IMR-90 (cell line): ENCODE measurements around the gene DACT2. TPM values are rescaled to one million over a fixed set of nuclear protein-coding genes. Genes with fewer than 3 reads are reported as not detected.

Experiments
- ATAC-seq: fragments of 200-7000 bp; cut with Tn5 transposase; 2 replicates; pipeline ENCODE4 v1.9.1; 2020; ENCODE audit warnings: low read depth, mild to moderate bottlenecking, moderate library complexity
- BruUV-seq: library from RNA; stranded (reverse); fragments of 400-500 nt; replicated peaks from 2 replicates; lab custom pipeline; 2021; lab: Mats Ljungman, UMichigan
- CTCF ChIA-PET: fragments of 300-600 bp; formaldehyde crosslinking; extraction: SDS; loops from one replicate; lab custom pipeline; 2021; ENCODE audit warnings: antibody characterized with exemption; lab: Yijun Ruan, JAX
- POLR2A ChIA-PET: fragments of 300-600 bp; sonication (Branson Sonifier 250); formaldehyde crosslinking; loops from one replicate; lab custom pipeline; 2022; ENCODE audit warnings: antibody characterized with exemption; ENCODE audit not compliant: unreplicated experiment; lab: Charles Lee
- DNase-seq: peaks from one replicate; pipeline ENCODE4 v3.0.0; 2013
- H2AFZ ChIP-seq: replicated peaks from 2 replicates; pipeline ENCODE3; 2013; ENCODE audit warnings: low read length, mild to moderate bottlenecking; ENCODE audit not compliant: poor library complexity
- H2AK5ac ChIP-seq: 2 replicates; pipeline ENCODE4 v1.6.1; 2013; ENCODE audit warnings: low read depth, low read length, inconsistent platforms
- H2AK9ac ChIP-seq: replicated peaks from 2 replicates; pipeline ENCODE3; 2013; ENCODE audit warnings: mild to moderate bottlenecking, low read depth, low read length, moderate library complexity; ENCODE audit not compliant: poor library complexity
- H2BK120ac ChIP-seq: 2 replicates; pipeline ENCODE4 v1.6.1; 2013; ENCODE audit warnings: low read depth, low read length, inconsistent platforms
- H2BK15ac ChIP-seq: 3 replicates; pipeline ENCODE4 v1.6.1; 2013; ENCODE audit warnings: low read depth, low read length, inconsistent platforms
- H2BK20ac ChIP-seq: 2 replicates; pipeline ENCODE4 v1.6.1; 2013; ENCODE audit warnings: low read depth, mild to moderate bottlenecking, inconsistent platforms, low read length, moderate library complexity
- H2BK5ac ChIP-seq: 2 replicates; pipeline ENCODE4 v1.6.1; 2013; ENCODE audit warnings: mild to moderate bottlenecking, low read depth, low read length, inconsistent platforms; ENCODE audit not compliant: poor library complexity, severe bottlenecking
- H3K14ac ChIP-seq: replicated peaks from 2 replicates; pipeline ENCODE4 v1.6.1; 2013; ENCODE audit warnings: low read depth, low read length, inconsistent platforms
- H3K18ac ChIP-seq: 2 replicates; pipeline ENCODE4 v1.6.1; 2013; ENCODE audit warnings: low read depth, low read length, control low read depth
- H3K23ac ChIP-seq: 2 replicates; pipeline ENCODE4 v1.6.1; 2013; ENCODE audit warnings: low read depth, low read length, inconsistent platforms
- H3K27ac ChIP-seq: 2 replicates; pipeline ENCODE4 v1.5.1; 2013; ENCODE audit warnings: mild to moderate bottlenecking, control low read depth, low read length; ENCODE audit not compliant: insufficient read depth
- H3K27me3 ChIP-seq: 2 replicates; pipeline ENCODE4 v1.6.1; 2013; ENCODE audit warnings: low read length; ENCODE audit not compliant: control insufficient read depth, insufficient read depth
- H3K36me3 ChIP-seq: 2 replicates; pipeline ENCODE4 v1.6.1; 2013; ENCODE audit warnings: low read length, mixed read lengths; ENCODE audit not compliant: control insufficient read depth, insufficient read depth
- H3K4ac ChIP-seq: 2 replicates; pipeline ENCODE4 v1.6.1; 2013; ENCODE audit warnings: low read depth, low read length, inconsistent platforms
- H3K4me1 ChIP-seq: 2 replicates; pipeline ENCODE4 v1.6.1; 2013; ENCODE audit warnings: low read length, mixed read lengths; ENCODE audit not compliant: control insufficient read depth, insufficient read depth
- H3K4me2 ChIP-seq: 2 replicates; pipeline ENCODE4 v1.6.1; 2013; ENCODE audit warnings: low read depth, mild to moderate bottlenecking, control low read depth, low read length, moderate library complexity
- H3K4me3 ChIP-seq: 2 replicates; pipeline ENCODE4 v1.5.1; 2013; ENCODE audit warnings: low read depth, mild to moderate bottlenecking, control low read depth, low read length, moderate library complexity; ENCODE audit not compliant: insufficient read depth
- H3K56ac ChIP-seq: 2 replicates; pipeline ENCODE4 v1.6.1; 2013; ENCODE audit warnings: low read length, inconsistent platforms; ENCODE audit not compliant: insufficient read depth; ENCODE audit errors: extremely low read depth
- H3K79me1 ChIP-seq, 2 experiments: 2 replicates each; pipeline ENCODE4 v1.6.1; 2013; ENCODE audit warnings: low read length in 2 of 2, inconsistent platforms in 1 of 2, low read depth in 1 of 2
- H3K9ac ChIP-seq: 2 replicates; pipeline ENCODE4 v1.6.1; 2013; ENCODE audit warnings: low read depth, low read length, control low read depth
- H3K9me1 ChIP-seq: 2 replicates; pipeline ENCODE4 v1.6.1; 2013; ENCODE audit warnings: low read length, inconsistent platforms; ENCODE audit not compliant: insufficient read depth
- H3K9me3 ChIP-seq: 2 replicates; pipeline ENCODE4 v1.6.1; 2013; ENCODE audit warnings: low read length; ENCODE audit not compliant: control insufficient read depth, insufficient read depth
- H4K20me1 ChIP-seq: 2 replicates; pipeline ENCODE4 v1.6.1; 2013; ENCODE audit warnings: low read length, inconsistent platforms; ENCODE audit not compliant: insufficient read depth
- H4K5ac ChIP-seq: 2 replicates; pipeline ENCODE4 v1.6.1; 2013; ENCODE audit warnings: mild to moderate bottlenecking, low read depth, low read length, control low read depth
- H4K8ac ChIP-seq, 2 experiments: 2 replicates each; pipeline ENCODE4 v1.6.1; 2013; ENCODE audit warnings: low read depth in 2 of 2, low read length in 2 of 2, control low read depth in 1 of 2, inconsistent platforms in 1 of 2
- H4K91ac ChIP-seq: 2 replicates; pipeline ENCODE4 v1.6.1; 2013; ENCODE audit warnings: low read depth, low read length, inconsistent platforms; ENCODE audit not compliant: insufficient read depth
- CEBPB ChIP-seq: IDR thresholded peaks from 2 replicates; pipeline ENCODE4 v1.6.1; 2012; ENCODE audit warnings: low read depth, low read length, improper control_type of control experiment
- CHD1 ChIP-seq: IDR thresholded peaks from 2 replicates; pipeline ENCODE4 v1.6.1; 2012; ENCODE audit warnings: low read depth, low read length, improper control_type of control experiment
- MAFK ChIP-seq: IDR thresholded peaks from 2 replicates; pipeline ENCODE4 v1.6.1; 2012; ENCODE audit warnings: low read depth, low read length, improper control_type of control experiment
- MXI1 ChIP-seq: IDR thresholded peaks from 2 replicates; pipeline ENCODE4 v1.6.1; 2012; ENCODE audit warnings: low read depth, mild to moderate bottlenecking, low read length, moderate library complexity, borderline replicate concordance
- NFE2L2 ChIP-seq: fragments of 150-350 bp; IDR thresholded peaks from 2 replicates; pipeline ENCODE4 v1.6.1; 2016; ENCODE audit warnings: low read depth, mild to moderate bottlenecking, low read length
- RFX5 ChIP-seq: IDR thresholded peaks from 2 replicates; pipeline ENCODE4 v1.8.0; 2012; ENCODE audit warnings: low read depth, mild to moderate bottlenecking, low read length, moderate library complexity
- SMC3 ChIP-seq: fragments of 150-350 bp; IDR thresholded peaks from 2 replicates; pipeline ENCODE4 v1.6.1; 2016; ENCODE audit warnings: low read depth, mild to moderate bottlenecking, antibody characterized with exemption, low read length, moderate library complexity
- WGBS, 2 experiments: methylation state at CpG; one replicate each; pipeline versions ENCODE4 v1.1.5 to v1.1.7; 2013; ENCODE audit warnings: missing lambda C conversion rate in 2 of 2; ENCODE audit not compliant: insufficient read length in 1 of 2; ENCODE audit errors: extremely low coverage in 2 of 2; 5-methylcytosine and 5-hydroxymethylcytosine counted together
- dilution Hi-C: fragments of 300-500 bp; cut with HindIII; formaldehyde crosslinking; loops from one replicate; pipeline ENCODE4 v1.14.3; 2018; ENCODE audit warnings: low sequenced_read_pairs; ENCODE audit not compliant: unreplicated experiment
- in situ Hi-C: fragments of 300-500 bp; cut with MboI; formaldehyde crosslinking; loops from 3 replicates; pipeline ENCODE4 v1.14.3; 2019; ENCODE audit warnings: low sequenced_read_pairs, inconsistent platforms, mixed read lengths
- intact Hi-C: fragments of 100-400 bp; cut with micrococcal nuclease; formaldehyde crosslinking; loops from 2 replicates; pipeline ENCODE4 v1.10.0; 2022
- polyA plus RNA-seq, 3 experiments: library from polyadenylated mRNA; depleted of rRNA; stranded (reverse); fragments of >200 nt; gene quantifications; 2 replicates each; pipeline ENCODE4 v1.2.3, GENCODE V29; 2012; ENCODE audit warnings: low replicate concordance in 1 of 3
- total RNA-seq: library from RNA; depleted of rRNA; stranded (reverse); fragments of >200 nt; gene quantifications from 2 replicates; pipeline ENCODE4 v1.2.3, GENCODE V29; 2012
- TF ChIP-seq, protein P1 (sequence below): fragments of 150-350 bp; IDR thresholded peaks from 2 replicates; pipeline ENCODE4 v1.6.1; 2017; ENCODE audit warnings: mild to moderate bottlenecking, antibody characterized with exemption, low read length, low read depth
- TF ChIP-seq, protein P2 (sequence below): fragments of 150-350 bp; IDR thresholded peaks from 2 replicates; pipeline ENCODE4 v1.6.1; 2016; ENCODE audit warnings: low read depth, mild to moderate bottlenecking, low read length, moderate library complexity, borderline replicate concordance
- TF ChIP-seq, protein P3 (sequence below): conservative IDR thresholded peaks from 2 replicates; pipeline ENCODE4 v1.5.1; 2012; ENCODE audit warnings: mild to moderate bottlenecking, low read depth, low read length, improper control_type of control experiment

DACT2 gene
- total and polyA plus RNA-seq, 2 of the 4 experiments (the other 2 are of a cell fraction) = not detected

DNA sequence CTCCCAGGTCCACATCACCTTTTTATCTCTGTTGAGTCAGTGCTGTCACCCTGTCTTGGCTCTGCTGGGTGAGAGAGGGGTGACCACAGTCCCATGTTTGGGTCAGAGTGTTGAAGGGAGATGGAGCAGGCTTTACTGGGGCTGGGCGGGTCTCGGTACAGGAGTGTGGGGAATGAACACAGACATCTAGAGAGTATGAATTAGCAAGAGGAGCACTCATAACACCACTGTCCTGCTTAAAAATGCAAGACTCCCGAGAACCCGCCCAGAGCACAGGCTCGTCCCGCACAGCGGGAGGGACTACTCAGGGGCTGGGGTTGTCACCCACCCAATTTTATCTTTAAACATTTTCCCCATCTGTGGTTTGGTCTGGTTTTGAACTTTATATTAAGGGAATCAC is 27.5 kb upstream of the DACT2 start:
- Histone ChIP-seq H3K27me3 (no peaks in the 10 kb centered on the region), H3K18ac (no peak overlapping the region), H3K79me1 (no peaks in the 10 kb centered on the region), H2BK5ac (no peak overlapping the region), H3K14ac (no peak overlapping the region), H3K36me3 (no peaks in the 10 kb centered on the region), H2AFZ (no peak overlapping the region), H3K27ac (no peak overlapping the region), H3K9me3 (peaks cover 47% of the 10 kb centered on the region), H2AK9ac (no peak overlapping the region), H3K9me1 (no peaks in the 10 kb centered on the region), H4K5ac (no peak overlapping the region), H4K8ac (no peak overlapping the region), H3K4me1 (no peaks in the 10 kb centered on the region), H4K91ac (no peak overlapping the region), H2BK15ac (no peak overlapping the region), H3K4me2 (no peak overlapping the region), H3K4me3 (no peak overlapping the region), H2BK20ac (no peak overlapping the region), H3K56ac (no peak overlapping the region), H4K20me1 (no peaks in the 10 kb centered on the region), H3K23ac (no peak overlapping the region), H3K4ac (no peak overlapping the region), H2BK120ac (no peak overlapping the region), H2AK5ac (no peak overlapping the region), H3K9ac (no peak overlapping the region)
- TF ChIP-seq, protein P1, sequence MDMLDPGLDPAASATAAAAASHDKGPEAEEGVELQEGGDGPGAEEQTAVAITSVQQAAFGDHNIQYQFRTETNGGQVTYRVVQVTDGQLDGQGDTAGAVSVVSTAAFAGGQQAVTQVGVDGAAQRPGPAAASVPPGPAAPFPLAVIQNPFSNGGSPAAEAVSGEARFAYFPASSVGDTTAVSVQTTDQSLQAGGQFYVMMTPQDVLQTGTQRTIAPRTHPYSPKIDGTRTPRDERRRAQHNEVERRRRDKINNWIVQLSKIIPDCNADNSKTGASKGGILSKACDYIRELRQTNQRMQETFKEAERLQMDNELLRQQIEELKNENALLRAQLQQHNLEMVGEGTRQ = no peak
- no peak for TF ChIP-seq NFE2L2
- no peak for TF ChIP-seq CEBPB
- no peak for TF ChIP-seq RFX5
- TF ChIP-seq SMC3 = no peak
- TF ChIP-seq, protein P2, sequence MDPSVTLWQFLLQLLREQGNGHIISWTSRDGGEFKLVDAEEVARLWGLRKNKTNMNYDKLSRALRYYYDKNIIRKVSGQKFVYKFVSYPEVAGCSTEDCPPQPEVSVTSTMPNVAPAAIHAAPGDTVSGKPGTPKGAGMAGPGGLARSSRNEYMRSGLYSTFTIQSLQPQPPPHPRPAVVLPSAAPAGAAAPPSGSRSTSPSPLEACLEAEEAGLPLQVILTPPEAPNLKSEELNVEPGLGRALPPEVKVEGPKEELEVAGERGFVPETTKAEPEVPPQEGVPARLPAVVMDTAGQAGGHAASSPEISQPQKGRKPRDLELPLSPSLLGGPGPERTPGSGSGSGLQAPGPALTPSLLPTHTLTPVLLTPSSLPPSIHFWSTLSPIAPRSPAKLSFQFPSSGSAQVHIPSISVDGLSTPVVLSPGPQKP = no peak
- TF ChIP-seq, protein P3, sequence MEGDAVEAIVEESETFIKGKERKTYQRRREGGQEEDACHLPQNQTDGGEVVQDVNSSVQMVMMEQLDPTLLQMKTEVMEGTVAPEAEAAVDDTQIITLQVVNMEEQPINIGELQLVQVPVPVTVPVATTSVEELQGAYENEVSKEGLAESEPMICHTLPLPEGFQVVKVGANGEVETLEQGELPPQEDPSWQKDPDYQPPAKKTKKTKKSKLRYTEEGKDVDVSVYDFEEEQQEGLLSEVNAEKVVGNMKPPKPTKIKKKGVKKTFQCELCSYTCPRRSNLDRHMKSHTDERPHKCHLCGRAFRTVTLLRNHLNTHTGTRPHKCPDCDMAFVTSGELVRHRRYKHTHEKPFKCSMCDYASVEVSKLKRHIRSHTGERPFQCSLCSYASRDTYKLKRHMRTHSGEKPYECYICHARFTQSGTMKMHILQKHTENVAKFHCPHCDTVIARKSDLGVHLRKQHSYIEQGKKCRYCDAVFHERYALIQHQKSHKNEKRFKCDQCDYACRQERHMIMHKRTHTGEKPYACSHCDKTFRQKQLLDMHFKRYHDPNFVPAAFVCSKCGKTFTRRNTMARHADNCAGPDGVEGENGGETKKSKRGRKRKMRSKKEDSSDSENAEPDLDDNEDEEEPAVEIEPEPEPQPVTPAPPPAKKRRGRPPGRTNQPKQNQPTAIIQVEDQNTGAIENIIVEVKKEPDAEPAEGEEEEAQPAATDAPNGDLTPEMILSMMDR = no peak
- no peak for TF ChIP-seq CHD1
- no peak for TF ChIP-seq MAFK
- no peak for TF ChIP-seq MXI1
- in situ Hi-C loops = no loop called here
- no peak for ATAC-seq
- DNase-seq = no peak
- ChIA-PET CTCF (no interaction called here), POLR2A (no interaction called here)
- intact Hi-C loops = no loop called here
- BruUV-seq = no TSS peak
- dilution Hi-C loops = no loop called here
- WGBS, 2 experiments = no CpG with 5 or more reads among the region's 7 CpGs
